OCI-LY7 (cell line): ENCODE measurements around the gene NDUFS6. TPM values are rescaled to one million over a fixed set of nuclear protein-coding genes. Genes with fewer than 3 reads are reported as not detected.

Source experiments
- BruUV-seq: library from RNA; stranded (reverse); fragments of 400-500 nt; replicated peaks from 2 replicates; lab custom pipeline; 2021; lab: Mats Ljungman, UMichigan
- CTCF ChIA-PET: fragments of 300-600 bp; sonication (Branson Sonifier 250); formaldehyde crosslinking; loops from one replicate; lab custom pipeline; 2022; ENCODE audit warnings: antibody characterized with exemption; ENCODE audit not compliant: unreplicated experiment; lab: Charles Lee
- POLR2A ChIA-PET: fragments of 300-600 bp; sonication (Branson Sonifier 250); formaldehyde crosslinking; loops from one replicate; lab custom pipeline; 2022; ENCODE audit warnings: antibody characterized with exemption; lab: Charles Lee
- DNase-seq: peaks from one replicate; pipeline ENCODE4 v3.0.0-alpha.2; 2015; ENCODE audit warnings: low spot score
- H2AFZ ChIP-seq: fragments of 200-600 bp; sonication (generic), shearing (Covaris generic); 2 replicates; pipeline ENCODE4 v1.6.1; 2014; ENCODE audit warnings: mild to moderate bottlenecking, antibody characterized with exemption, low read length, moderate library complexity
- H3K27ac ChIP-seq: fragments of 200-600 bp; sonication (generic); 2 replicates; pipeline ENCODE4 v1.5.1; 2014; ENCODE audit warnings: mixed run types, low read depth, mild to moderate bottlenecking, moderate library complexity, low read length, inconsistent platforms; ENCODE audit not compliant: poor library complexity, severe bottlenecking
- H3K36me3 ChIP-seq: fragments of 200-600 bp; sonication (generic); 2 replicates; pipeline ENCODE4 v1.6.1; 2014; ENCODE audit warnings: mild to moderate bottlenecking, antibody characterized with exemption, low read length, moderate library complexity, mixed read lengths; ENCODE audit not compliant: insufficient read depth
- H3K4me1 ChIP-seq: fragments of 200-600 bp; sonication (generic); 2 replicates; pipeline ENCODE4 v1.5.1; 2014; ENCODE audit warnings: mild to moderate bottlenecking, low read length; ENCODE audit not compliant: insufficient read depth, poor library complexity, severe bottlenecking
- H3K4me2 ChIP-seq: fragments of 200-600 bp; sonication (generic); 2 replicates; pipeline ENCODE4 v1.6.1; 2014; ENCODE audit warnings: mild to moderate bottlenecking, low read length
- H3K4me3 ChIP-seq: fragments of 200-600 bp; sonication (generic); 2 replicates; pipeline ENCODE4 v1.5.1; 2014; ENCODE audit warnings: mild to moderate bottlenecking, low read depth, low read length; ENCODE audit not compliant: poor library complexity, severe bottlenecking
- H3K79me2 ChIP-seq: fragments of 200-600 bp; sonication (generic); 2 replicates; pipeline ENCODE4 v1.6.1; 2016; ENCODE audit warnings: low read depth, mild to moderate bottlenecking, low read length, moderate library complexity, mixed read lengths; ENCODE audit not compliant: insufficient read depth
- H3K9me2 ChIP-seq: fragments of 200-600 bp; sonication (generic); 2 replicates; pipeline ENCODE4 v1.6.1; 2016; ENCODE audit warnings: mild to moderate bottlenecking, low read length, mixed read lengths; ENCODE audit not compliant: insufficient read depth
- H3K9me3 ChIP-seq: fragments of 200-600 bp; sonication (generic); 2 replicates; pipeline ENCODE4 v1.6.1; 2014; ENCODE audit warnings: mild to moderate bottlenecking, mixed run types, low read length, mixed read lengths
- H4K20me1 ChIP-seq: fragments of 200-600 bp; sonication (generic); 2 replicates; pipeline ENCODE4 v1.6.1; 2014; ENCODE audit warnings: mild to moderate bottlenecking, antibody characterized with exemption, low read length, moderate library complexity, mixed read lengths; ENCODE audit not compliant: insufficient read depth
- CTCF ChIP-seq: fragments of 200-600 bp; sonication (generic); conservative IDR thresholded peaks from 2 replicates; pipeline ENCODE4 v1.5.1; 2014; ENCODE audit warnings: mild to moderate bottlenecking, antibody characterized with exemption, low read length, moderate library complexity, mixed read lengths
- EZH2phosphoT487 ChIP-seq: fragments of 200-600 bp; sonication (generic); IDR thresholded peaks from 2 replicates; pipeline ENCODE4 v1.6.1; 2018; ENCODE audit warnings: low read depth, borderline replicate concordance, mild to moderate bottlenecking, mixed run types, antibody characterized with exemption, low read length, moderate library complexity, mixed read lengths
- intact Hi-C: fragments of 100-400 bp; cut with micrococcal nuclease; formaldehyde crosslinking; loops from one replicate; pipeline ENCODE4 v1.10.0; 2022; ENCODE audit not compliant: unreplicated experiment
- total RNA-seq, 2 experiments: library from RNA; depleted of rRNA in 1 of 2; stranded (reverse); fragments of >200 nt in 1 of 2; shearing (Covaris generic) in 1 of 2; gene quantifications; 2 replicates each; pipeline ENCODE4 v1.2.3, GENCODE V29; 2014 to 2022

Gene NDUFS6
- total RNA-seq, 2 experiments from 2014 or later = 41.5 to 58.7 TPM

- ChIA-PET POLR2A (interaction anchor here (1.7 kb wide), 1 partner anchor 14 kb away, joined by 5 read pairs; no protein-coding TSS in a partner anchor), CTCF (no interaction called here)
These were observed 33.5 kb upstream of the NDUFS6 start for GRCh38 chr5:1767524-1768282.

GRCh38 chr5:1768283-1769000, 32.8 kb upstream of the NDUFS6 start:
- POLR2A ChIA-PET = no interaction called here
- Histone ChIP-seq H2AFZ (no peak overlapping the region), H3K9me2 (no peaks in the 10 kb centered on the region), H3K36me3 (no peaks in the 10 kb centered on the region), H3K79me2 (no peaks in the 10 kb centered on the region), H3K4me1 (peaks cover 29% of the 10 kb centered on the region), H4K20me1 (no peaks in the 10 kb centered on the region), H3K4me3 (no peak overlapping the region), H3K9me3 (no peaks in the 10 kb centered on the region), H3K4me2 (no peak overlapping the region), H3K27ac (no peak overlapping the region)
- CTCF ChIA-PET = no interaction called here
- intact Hi-C loops = loop anchor here (10.0 kb wide), 2 partner anchors 106 to 386 kb away; no protein-coding TSS in a partner anchor
- TF ChIP-seq EZH2phosphoT487 (no peak), CTCF (no peak)
- BruUV-seq = no TSS peak
- DNase-seq = no peak

More at GRCh38 chr5:1767524-1768282, 33.5 kb upstream of the NDUFS6 start:
- Histone ChIP-seq H3K9me2 (no peaks in the 10 kb centered on the region), H4K20me1 (no peaks in the 10 kb centered on the region), H3K36me3 (no peaks in the 10 kb centered on the region), H3K27ac (no peak overlapping the region), H3K4me2 (no peak overlapping the region), H3K4me1 (peaks cover 29% of the 10 kb centered on the region), H3K4me3 (no peak overlapping the region), H3K9me3 (no peaks in the 10 kb centered on the region), H2AFZ (no peak overlapping the region), H3K79me2 (no peaks in the 10 kb centered on the region)
- DNase-seq = no peak
- BruUV-seq = no TSS peak
- TF ChIP-seq CTCF = no peak
- intact Hi-C loops = loop anchor here (10.0 kb wide), 2 partner anchors 107 to 387 kb away; no protein-coding TSS in a partner anchor
